ENCODE measurements around the gene CARMIL1.

Gene CARMIL1

DNA sequence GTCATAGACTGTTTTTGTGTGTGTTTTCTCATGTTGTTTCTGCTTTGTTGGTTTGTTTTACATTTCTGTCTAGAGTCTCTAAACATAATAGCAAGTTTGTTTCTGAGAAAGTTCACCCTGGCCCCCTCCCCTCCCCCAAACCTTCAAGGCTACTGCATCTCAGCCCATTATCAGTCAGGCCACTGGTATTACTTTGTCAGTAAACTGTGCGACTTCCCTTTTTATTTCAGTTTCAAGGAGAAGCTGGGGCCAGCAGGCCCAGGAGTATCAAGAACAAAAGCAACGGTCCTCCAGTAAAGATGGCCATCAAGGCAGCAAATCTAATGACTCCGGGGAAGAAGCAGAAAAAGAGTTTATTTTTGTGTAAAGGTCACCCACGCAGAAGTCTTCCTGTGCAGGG, 340.0 kb downstream of the CARMIL1 start:
- no peak for DNase-seq (ENCODE audit: low read depth)

DNA sequence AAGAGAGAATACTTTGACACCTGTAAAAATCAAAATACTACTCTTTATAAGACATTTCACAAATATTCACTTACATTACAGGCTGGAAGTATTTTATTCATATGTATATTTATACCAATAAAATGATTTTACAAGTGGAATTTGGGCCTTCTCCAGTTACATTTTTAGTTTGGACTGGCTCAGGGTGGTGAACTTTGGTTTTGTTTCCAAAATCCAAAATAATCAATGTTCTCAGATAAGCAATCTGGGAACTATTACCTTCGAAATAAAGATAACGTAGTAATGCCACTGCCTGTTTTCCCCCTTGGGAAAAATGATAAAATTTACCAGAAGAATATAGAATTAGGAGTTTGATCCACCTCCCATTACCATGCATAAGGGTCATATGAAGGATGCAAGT, 341.2 kb downstream of the CARMIL1 start:
- no peak for DNase-seq (ENCODE audit: low read depth)

DNA sequence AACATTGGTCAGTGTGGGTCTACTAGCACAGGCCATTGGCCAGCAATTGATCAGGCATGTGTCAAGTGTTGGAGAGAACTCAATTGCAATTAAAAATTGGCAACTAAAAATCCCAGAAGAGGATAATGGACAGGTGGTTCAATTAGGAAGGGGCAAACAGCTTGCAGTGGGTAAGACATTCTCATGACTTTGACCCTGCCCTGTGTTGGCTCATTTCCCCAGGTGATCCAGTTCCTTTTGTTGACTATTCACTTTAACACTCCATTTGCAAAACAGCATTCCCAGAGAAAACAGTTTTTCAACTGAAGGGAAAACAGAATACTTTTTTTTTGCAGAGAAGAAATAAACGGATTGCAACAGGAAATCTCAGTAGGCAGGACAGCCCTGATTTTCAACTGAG, 343.9 kb downstream of the CARMIL1 start:
- no peak for DNase-seq (ENCODE audit: low read depth)

DNA sequence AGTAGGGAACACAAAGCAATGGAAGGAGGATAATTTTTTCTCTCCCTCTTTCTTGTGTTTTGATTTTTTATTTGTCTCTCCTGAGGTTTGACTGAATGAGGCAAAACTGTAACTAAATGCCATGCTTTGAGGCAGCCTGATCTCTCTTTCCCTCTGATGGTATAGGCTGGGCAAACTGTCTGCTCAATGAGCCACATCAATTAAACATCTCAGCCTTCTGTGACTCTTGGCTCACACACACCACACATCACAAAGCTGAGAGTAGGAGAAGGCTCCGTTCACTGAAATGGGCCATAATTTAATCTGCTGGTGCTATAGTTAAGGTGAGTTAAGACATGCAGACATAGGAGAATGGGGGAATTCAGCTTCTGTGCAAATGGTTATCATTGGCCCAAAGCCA, 344.7 kb downstream of the CARMIL1 start:
- no peak for DNase-seq (ENCODE audit: low read depth)

DNA sequence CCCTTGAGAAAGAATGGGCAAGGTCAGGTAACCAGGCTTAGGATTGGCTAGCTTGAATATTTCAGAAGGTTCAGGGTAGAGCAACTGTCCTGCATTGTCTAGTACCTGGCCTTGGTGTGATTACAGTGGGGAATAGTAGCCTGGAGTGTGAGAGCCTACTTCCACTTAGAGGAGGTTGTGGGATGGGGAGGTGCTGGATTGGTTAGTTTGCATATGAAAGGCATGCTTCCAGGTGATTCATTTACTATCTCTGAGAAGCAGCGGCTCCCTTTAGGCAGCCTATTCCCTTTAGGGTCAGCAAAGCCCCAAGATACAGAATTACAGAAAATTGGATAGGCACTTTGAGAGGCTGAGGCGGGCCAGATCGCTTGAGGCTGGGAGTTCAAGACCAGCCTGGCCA, 347.8 kb downstream of the CARMIL1 start:
- DNase-seq (ENCODE audit: low read depth), result no peak

DNA sequence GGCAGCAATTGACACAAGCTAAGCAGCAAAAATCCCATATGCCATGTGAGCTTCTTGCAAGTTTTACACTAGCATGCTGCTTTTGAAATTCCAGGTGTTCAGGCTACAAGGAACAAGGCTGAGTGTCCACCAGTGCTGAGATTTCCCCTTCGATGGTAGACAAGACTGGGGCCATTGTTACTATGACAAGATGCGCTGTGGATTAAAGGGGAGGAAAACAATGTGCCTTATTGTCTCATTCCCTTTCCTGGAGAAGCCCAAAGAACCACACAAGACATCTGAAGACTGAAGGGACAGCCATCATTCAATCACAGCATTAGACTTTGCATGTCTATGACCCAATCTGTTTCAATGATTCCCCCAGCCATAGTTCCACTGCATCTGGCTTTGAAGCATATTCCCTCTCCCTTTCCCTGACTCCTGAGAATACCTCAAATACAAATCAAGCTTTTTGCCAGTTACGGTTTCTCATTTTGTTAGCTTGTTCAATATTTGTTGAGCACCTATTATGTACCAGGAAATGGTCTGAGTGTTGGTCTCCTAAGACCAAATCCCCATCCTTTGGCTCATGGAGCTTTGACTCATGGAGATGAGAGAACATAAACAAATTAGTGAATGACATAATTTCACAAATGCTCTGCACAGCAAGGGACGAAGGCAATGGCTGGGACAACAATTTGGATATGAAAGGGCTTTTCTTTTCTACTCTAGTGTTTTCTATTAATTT, 349.5 kb downstream of the CARMIL1 start:
- DNase-seq (ENCODE audit: low read depth), result no peak

DNA sequence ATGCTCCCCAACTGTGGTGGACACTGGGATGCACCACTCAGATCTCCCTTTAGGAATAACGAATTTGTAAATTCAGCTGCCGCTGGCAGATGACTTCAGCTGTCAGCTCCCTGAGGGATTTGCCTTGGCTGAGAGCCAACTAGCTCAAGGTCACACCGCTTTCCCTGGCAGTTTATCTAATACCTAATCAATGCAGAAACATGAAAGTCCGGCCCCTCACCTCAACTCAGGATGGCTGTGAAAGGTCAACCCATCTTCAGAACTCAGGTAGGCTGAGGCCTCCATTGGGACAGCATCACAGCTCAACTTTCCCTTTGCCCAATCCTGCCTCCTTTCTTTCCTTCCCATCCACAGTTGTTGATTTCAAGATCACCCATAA, 350.0 kb downstream of the CARMIL1 start:
- no peak for DNase-seq (ENCODE audit: low read depth)

DNA sequence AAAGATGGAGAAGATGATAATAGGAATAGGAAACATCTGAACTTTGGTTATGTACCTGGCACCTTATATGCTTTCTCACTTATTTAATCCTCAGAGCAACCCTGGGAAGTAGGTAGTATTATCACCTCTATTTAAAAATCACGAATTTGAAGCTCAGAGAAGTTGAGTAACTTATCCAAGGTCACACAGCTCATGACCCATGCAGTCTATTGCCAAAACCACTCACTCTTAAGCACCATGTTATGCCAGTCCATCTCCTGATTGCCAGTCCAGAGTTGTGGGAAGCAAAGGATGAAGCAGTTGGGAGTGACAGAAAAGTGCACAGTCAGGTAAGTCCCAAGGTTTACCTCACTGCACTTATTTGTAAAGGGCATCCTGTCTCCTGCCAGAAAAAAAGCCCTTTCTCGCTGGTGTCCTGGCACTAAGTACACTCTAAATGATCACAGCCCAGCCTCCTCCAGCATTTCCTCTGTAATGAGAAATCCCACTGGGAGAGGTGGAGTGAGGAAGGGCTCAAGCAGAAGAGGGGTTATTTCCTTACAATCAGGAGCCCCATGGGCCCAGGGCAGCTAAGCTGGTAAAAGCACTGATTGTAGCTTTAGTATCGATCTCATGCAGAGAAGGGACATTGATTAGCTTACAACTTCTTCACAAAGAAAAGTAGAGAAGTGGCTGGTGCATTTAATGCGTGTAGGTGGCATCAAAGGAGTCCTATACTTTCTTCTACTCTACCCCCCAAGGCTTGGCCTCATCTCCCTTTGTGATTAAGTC, 351.5 kb downstream of the CARMIL1 start:
- no peak for DNase-seq (ENCODE audit: low read depth)

DNA sequence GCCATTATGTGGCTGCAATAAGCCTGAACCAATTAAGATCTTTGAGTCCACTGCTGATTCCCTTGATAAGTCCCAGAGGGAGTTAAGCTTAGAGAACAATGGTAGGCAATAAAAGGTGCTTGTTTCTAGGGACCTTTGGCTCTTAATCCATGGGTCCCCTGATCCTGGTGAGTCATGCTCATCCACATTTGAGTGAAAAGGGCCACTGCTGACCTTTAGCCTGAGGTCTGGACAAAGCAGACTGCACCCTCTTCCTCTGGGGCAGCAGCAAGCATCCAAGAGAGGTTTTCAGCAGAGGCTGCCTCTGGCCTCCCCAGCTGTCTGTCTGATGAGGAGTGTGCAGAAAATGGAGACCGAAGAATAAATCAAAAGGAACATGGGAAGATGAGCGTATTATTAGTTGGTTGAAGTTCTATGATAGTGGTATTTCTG, 356.7 kb downstream of the CARMIL1 start:
- no peak for DNase-seq (ENCODE audit: low read depth)

DNA sequence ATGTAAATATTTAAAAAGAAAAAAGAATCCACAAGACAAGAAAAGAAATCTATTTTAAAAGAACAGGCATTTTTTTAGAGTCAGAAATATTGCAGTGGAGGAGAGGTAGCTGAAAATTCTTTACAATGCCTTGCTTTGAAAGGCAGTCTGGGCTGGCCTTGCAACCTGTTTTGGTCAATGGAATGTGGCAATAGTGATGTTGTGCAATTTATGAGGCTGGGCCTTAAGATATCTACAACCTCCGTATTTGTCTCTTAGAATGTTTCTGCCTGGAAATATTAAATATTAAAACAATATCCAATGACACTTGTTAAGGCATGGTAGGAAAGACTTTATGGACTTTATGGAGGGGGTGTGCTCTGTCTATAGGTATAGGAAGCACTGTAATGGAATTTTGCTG, 358.0 kb downstream of the CARMIL1 start:
- DNase-seq (ENCODE audit: low read depth), result no peak

DNA sequence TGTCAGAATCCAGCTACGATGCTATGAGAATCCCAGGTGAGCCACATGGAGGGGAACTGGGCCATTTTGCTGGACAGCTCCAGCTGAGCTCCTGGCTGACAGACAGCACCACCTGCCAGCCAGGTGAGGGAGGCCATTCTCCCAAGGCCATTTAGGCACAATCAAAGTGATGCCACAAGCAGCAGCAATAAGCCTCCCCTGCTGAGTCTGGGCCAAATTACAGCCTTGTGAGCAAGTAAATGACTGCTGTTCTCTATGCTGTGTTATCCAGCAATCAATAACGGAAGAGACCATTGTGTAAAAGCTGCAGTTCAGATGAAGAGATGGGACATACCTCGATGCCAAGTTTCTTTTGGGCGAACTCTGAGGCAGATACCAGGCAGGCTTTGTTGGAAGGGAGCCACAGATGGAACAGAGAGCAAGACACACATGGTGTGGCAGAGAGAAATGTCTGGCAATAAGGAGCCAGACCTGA, 358.8 kb downstream of the CARMIL1 start:
- no peak for DNase-seq (ENCODE audit: low read depth)

DNA sequence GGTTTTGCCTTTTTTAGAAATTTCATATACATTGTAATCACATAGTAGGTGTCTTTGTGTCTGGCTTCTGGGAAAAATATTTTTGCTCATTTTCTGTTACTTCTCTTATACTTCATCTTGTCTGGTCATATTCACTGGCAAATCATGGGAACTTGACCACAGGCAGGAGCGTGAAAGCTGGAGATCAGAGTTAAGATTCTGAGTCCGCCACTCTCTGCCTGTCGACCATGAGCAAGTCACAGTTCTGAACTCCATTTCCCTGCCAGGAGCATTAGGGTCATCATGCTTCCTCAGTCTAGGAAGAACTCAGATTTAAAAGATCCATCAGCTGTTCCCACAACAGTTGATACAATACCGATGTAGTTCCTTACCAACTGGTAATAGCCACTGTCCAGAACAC, 360.5 kb downstream of the CARMIL1 start:
- DNase-seq (ENCODE audit: low read depth), result no peak

DNA sequence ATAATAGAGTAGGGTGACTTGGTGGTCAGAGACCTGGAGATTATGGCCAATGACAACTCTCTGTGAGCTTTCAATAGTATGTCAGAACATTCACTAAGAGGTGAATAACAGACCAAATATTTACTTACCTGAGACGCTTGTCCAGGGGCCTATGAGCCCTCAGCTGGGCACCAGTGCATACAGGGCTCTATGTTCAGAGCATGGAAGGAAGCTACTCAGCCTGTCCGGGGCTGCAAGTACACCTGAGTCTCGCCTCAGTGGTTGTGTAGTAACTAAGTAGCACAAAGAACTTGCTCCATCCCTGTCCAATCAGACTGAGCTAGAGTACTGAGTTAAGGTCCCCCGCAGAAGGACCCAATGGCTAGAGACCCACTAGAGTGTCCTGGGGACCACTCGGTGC, 361.3 kb downstream of the CARMIL1 start:
- no peak for DNase-seq (ENCODE audit: low read depth)

DNA sequence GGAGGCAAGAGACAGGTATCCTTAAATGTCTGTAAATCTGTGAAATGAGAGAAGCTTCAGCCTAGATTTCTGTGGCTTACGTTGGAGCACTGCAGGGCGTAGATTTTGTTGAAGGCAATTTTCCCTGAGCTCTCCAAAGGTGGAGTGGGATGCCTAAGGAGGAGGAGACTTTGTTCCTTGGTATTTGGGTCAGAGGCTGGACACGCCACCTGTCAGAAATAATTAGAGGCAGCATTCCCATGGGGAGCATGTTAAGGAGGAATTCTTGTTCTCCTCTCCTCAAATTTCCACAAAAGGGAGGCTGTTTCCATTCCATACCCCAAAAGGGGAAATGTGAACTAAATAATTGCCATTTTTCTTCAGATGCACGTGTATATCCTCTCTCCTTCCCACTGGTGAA, 361.7 kb downstream of the CARMIL1 start:
- no peak for DNase-seq (ENCODE audit: low read depth)

DNA sequence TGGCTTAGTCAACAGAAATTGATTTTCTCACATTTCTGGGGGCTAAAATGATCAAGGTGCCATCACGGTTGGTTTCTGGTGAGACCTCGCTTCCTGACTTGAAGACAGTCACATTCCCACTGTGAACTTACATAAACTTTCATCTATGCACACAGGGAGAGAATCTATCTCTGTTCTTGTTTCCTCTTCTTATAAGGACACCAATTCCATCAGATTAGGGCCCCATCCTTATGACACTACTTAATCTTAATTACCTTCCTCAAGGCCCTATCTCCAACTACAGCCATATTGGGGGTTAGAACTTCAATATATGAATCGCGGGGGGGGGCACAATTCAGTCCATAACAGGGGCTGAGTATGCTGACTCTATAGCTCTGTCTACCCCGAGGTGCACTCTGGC, 362.2 kb downstream of the CARMIL1 start:
- DNase-seq (ENCODE audit: low read depth), result no peak

DNA sequence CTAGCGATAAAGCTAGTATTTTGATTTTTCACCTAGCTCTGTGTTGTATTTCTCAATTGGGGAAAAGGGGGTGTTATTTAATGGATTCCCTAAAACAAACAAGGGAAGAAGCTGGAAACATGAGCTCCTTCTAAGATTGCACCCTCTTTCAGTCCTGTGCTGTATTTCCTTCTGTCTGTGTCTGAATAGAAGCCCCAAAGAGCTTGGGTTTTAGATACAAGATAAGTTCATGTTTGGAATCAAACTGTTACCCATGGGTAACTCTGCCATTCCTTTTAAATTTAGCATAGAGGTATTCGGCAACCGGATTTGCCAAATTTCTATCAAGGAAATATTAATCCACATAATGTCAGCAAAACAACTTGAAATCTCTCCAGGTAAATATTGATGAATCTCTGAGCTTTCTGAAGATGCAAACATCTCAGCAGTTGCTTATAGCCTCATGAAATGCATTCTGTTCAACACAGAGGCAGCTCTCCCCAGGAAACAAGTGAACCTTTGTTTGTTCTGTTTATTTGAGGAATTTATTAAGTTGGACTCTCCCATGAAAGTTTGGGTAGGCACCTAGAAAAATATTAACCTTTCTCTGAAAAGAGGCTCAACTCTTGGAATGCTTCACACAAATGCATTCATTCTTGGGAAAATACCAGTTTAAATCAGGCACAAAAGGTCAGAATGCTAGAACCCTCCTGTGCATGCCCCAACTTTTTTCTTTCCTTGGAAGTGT, 362.9 kb downstream of the CARMIL1 start:
- DNase-seq (ENCODE audit: low read depth), result no peak

DNA sequence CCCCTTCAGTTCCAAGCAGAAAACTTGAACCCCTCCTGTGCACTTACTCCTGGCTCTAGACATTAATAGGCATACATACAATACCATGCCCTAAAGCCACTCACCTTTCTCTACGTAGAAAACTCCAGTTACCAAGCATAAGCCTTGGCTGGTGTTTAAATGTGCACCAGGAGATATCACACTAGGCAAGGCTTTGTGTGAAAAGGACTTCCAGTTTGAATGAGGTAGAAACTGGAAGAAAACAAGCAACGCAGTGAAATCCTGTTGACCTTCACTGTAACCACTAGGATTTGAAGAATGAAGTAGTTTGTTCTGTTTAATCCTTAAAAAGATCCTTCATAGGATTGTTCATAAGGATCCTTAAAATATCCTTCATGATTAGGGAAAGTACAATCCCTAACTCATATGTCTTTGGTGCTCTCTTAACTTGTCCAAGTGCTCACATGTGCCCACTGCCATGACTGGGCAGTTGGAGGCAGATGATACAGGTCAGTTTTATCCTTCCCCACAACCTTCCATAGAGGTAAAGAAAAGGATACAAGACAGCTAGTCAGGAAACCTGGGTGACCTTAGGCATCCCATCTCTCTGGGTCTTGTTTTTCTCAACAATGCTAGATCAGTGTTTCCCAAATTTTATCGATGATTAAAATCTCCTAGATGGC, 363.6 kb downstream of the CARMIL1 start:
- DNase-seq (ENCODE audit: low read depth), result no peak

DNA sequence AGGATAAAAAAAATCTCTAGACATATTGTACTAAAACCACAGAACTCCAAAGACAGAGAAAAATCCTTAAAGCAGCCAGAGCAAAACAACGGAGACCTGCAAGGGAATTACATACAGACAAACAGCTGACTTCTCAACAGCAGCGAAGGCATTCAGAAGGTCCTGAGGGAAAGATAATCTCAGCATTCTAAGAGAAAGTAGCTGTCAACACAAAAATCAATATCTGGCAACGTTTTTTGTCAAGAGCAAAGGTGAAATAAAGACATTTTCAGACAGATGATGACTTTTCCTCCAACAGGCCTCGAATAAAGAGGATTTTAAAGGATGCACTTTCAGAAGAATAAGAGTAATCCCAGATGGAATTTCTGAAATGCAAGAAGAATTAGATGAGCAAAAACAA, 366.7 kb downstream of the CARMIL1 start:
- DNase-seq (ENCODE audit: low read depth), result no peak

DNA sequence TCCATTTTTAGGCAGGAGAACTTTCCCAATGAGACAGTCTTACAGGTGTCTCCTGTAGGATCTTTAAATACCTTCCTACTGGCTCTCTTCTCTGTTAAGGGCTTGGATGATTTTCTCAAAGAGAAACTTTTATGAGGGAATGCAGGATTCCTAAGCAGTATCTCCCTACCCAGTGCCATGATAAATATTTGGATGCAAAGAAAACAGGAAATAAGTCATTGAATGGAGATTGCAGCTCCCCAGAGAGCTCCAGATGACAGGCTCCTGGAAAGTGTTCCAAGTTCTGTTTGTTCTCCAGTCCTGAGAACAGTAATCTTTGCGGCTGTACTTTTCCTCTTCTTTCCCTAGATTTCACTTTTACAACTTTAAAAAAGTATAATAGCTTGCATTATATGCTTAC, 370.4 kb downstream of the CARMIL1 start:
- DNase-seq (ENCODE audit: low read depth), result no peak

DNA sequence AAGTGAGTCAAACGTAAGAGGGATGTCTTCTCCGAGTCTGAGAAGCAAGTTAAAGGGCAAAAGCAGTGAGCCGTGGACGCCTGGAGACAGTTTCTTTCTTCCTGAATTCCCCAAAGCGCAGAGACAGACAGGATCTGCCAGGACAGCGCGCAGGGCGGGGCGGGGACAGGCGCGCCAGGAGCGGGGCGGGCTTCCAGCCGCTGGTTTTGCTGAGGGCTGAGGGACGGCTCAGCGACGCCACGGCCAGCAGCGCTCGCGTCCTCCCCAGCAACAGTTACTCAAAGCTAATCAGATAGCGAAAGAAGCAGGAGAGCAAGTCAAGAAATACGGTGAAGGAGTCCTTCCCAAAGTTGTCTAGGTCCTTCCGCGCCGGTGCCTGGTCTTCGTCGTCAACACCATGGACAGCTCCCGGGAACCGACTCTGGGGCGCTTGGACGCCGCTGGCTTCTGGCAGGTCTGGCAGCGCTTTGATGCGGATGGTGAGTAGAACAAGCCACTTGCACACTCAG, 372.9 kb downstream of the CARMIL1 start, which contains the start of gene SCGN:
Gene SCGN, plus strand, starts transcription at position 209 of the 509 bp plus-strand sequence. Its CDS starts 189 bp downstream, at position 398.
- peak; percentile 60 for DNase-seq (ENCODE audit: low read depth)

DNA sequence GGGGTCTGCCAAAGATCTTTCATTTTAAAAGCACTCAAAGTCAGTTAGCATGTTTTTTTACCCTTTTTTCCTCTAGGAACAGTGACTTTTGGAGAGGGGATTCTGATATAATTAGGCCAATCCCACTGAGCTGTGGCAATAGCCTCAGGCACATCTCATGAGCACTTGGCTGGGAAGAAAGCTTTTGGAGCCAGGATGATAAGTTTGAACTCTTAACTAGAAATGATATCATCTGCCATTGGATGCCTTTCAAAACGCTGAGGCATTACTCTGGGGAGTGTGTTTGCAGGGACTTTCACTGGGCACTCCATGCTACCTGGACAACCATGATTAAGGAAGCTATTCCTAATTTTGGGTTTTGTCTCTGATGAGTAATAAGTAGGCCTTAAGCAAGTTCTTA, 376.5 kb downstream of the CARMIL1 start:
- DNase-seq (ENCODE audit: low read depth), result no peak

Measured in EH (cell line).